ENCODE data around the gene ZBED3.

DNA sequence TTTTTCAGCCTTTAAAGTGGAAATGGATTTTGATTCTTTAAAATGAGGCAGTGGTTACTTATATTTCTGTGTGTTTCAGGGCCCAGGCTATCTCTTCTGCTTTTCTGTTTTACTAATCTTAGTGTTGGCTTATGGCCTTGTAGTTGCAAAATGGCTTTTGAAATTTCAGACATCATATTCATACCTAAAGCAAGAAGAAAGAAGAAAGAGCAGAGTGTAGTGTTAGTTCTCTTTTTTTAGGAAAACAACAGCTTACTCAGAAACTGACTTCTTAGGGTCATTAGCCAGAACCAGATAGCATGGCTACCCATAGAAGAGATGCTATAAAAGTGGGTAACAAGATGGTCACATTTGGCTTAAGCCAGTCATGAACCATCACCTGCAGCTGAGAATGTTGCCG lies 20.9 kb downstream of the ZBED3 start:
- TF ChIP-seq, protein P1, sequence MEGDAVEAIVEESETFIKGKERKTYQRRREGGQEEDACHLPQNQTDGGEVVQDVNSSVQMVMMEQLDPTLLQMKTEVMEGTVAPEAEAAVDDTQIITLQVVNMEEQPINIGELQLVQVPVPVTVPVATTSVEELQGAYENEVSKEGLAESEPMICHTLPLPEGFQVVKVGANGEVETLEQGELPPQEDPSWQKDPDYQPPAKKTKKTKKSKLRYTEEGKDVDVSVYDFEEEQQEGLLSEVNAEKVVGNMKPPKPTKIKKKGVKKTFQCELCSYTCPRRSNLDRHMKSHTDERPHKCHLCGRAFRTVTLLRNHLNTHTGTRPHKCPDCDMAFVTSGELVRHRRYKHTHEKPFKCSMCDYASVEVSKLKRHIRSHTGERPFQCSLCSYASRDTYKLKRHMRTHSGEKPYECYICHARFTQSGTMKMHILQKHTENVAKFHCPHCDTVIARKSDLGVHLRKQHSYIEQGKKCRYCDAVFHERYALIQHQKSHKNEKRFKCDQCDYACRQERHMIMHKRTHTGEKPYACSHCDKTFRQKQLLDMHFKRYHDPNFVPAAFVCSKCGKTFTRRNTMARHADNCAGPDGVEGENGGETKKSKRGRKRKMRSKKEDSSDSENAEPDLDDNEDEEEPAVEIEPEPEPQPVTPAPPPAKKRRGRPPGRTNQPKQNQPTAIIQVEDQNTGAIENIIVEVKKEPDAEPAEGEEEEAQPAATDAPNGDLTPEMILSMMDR (IDR thresholded peaks at IDR 0.05) = no peak
- TF ChIP-seq POLR2A (IDR thresholded peaks at IDR 0.05) = no peak
- TF ChIP-seq POLR2AphosphoS5 (IDR thresholded peaks at IDR 0.05) = no peak

Measured in stomach (tissue), 4 donors.